Adipocyte (in vitro differentiated cells): Measurements from ENCODE around the gene B4GAT1.
A peak's percentile ranks its signal among the peaks of the same experiment; 100 is the strongest.
"Not testable (repeated sequence)": the region's sequence is repeated elsewhere in the genome, so short reads cannot be mapped to it uniquely, and the experiment has no call there.

ENCODE experiments used
- DNase-seq: peaks from one replicate; pipeline ENCODE4 v3.0.0-alpha.2; 2015; ENCODE audit warnings: low read depth
- H3K27me3 ChIP-seq: replicated peaks from 2 replicates; pipeline ENCODE4 v1.7.0; 2013; ENCODE audit warnings: mild to moderate bottlenecking, low read length, moderate library complexity; ENCODE audit not compliant: control insufficient read depth, insufficient read depth
- H3K36me3 ChIP-seq: 2 replicates; pipeline ENCODE4 v1.7.0; 2013; ENCODE audit warnings: low read length, mild to moderate bottlenecking, moderate library complexity; ENCODE audit not compliant: control insufficient read depth, insufficient read depth, severe bottlenecking
- H3K4me1 ChIP-seq: 2 replicates; pipeline ENCODE4 v1.7.0; 2013; ENCODE audit warnings: mild to moderate bottlenecking, low read length, moderate library complexity; ENCODE audit not compliant: control insufficient read depth, insufficient read depth
- H3K4me3 ChIP-seq: 2 replicates; pipeline ENCODE4 v1.7.0; 2013; ENCODE audit warnings: mild to moderate bottlenecking, low read length, moderate library complexity
- H3K9ac ChIP-seq: 2 replicates; pipeline ENCODE4 v1.7.0; 2013; ENCODE audit warnings: mild to moderate bottlenecking, low read length, moderate library complexity
- H3K9me3 ChIP-seq: 2 replicates; pipeline ENCODE4 v1.7.0; 2013; ENCODE audit warnings: mild to moderate bottlenecking, low read length, moderate library complexity; ENCODE audit not compliant: control insufficient read depth

B4GAT1 gene

GRCh38 chr11:66315921-66316811, 31.3 kb downstream of the B4GAT1 start:
- peaks cover 13% of the 10 kb centered on the region for H3K36me3 ChIP-seq
- H3K4me3 ChIP-seq, result peak overlapping the region; percentile 98
- H3K9me3 ChIP-seq, result no peaks in the 10 kb centered on the region
- peaks cover 24% of the 10 kb centered on the region for H3K4me1 ChIP-seq
- peak overlapping the region; percentile 98 for H3K9ac ChIP-seq
- H3K27me3 ChIP-seq, result no peaks in the 10 kb centered on the region
- DNase-seq, result peak; percentile 44

- Histone ChIP-seq H3K27me3 (no peaks in the 10 kb centered on the region), H3K4me1 (peaks cover 24% of the 10 kb centered on the region), H3K36me3 (peaks cover 13% of the 10 kb centered on the region), H3K4me3 (peak overlapping the region; percentile 98), H3K9me3 (no peaks in the 10 kb centered on the region), H3K9ac (peak overlapping the region; percentile 98)
- no peak for DNase-seq
Measured at GRCh38 chr11:66315498-66315885, 31.9 kb downstream of the B4GAT1 start.

- Histone ChIP-seq H3K4me3 (peak overlapping the region; percentile 98), H3K36me3 (peaks cover 13% of the 10 kb centered on the region), H3K27me3 (no peaks in the 10 kb centered on the region), H3K9ac (peak overlapping the region; percentile 98), H3K9me3 (no peaks in the 10 kb centered on the region), H3K4me1 (peaks cover 24% of the 10 kb centered on the region)
- no peak for DNase-seq
Measured at GRCh38 chr11:66314561-66315497, 32.6 kb downstream of the B4GAT1 start.

GRCh38 chr11:66314186-66314501, 33.3 kb downstream of the B4GAT1 start:
- H3K36me3 ChIP-seq, result peaks cover 13% of the 10 kb centered on the region
- no peaks in the 10 kb centered on the region for H3K27me3 ChIP-seq
- H3K9me3 ChIP-seq, result no peaks in the 10 kb centered on the region
- H3K4me3 ChIP-seq, result peak overlapping the region; percentile 98
- H3K4me1 ChIP-seq, result peaks cover 23% of the 10 kb centered on the region
- no peak for DNase-seq
- H3K9ac ChIP-seq, result peak overlapping the region; percentile 98

GRCh38 chr11:66313321-66314185, 33.9 kb downstream of the B4GAT1 start:
- peak overlapping the region; percentile 98 for H3K9ac ChIP-seq
- no peaks in the 10 kb centered on the region for H3K27me3 ChIP-seq
- peak overlapping the region; percentile 98 for H3K4me3 ChIP-seq
- H3K4me1 ChIP-seq, result peaks cover 17% of the 10 kb centered on the region
- peaks cover 13% of the 10 kb centered on the region for H3K36me3 ChIP-seq
- peak; percentile 93 for DNase-seq
- H3K9me3 ChIP-seq, result no peaks in the 10 kb centered on the region

- Histone ChIP-seq H3K9ac (peak overlapping the region; percentile 98), H3K4me1 (peaks cover 9% of the 10 kb centered on the region), H3K36me3 (peaks cover 13% of the 10 kb centered on the region), H3K4me3 (peak overlapping the region; percentile 98), H3K9me3 (no peaks in the 10 kb centered on the region), H3K27me3 (no peaks in the 10 kb centered on the region)
- DNase-seq, result peak; percentile 100
Measured at GRCh38 chr11:66312549-66313320, 34.7 kb downstream of the B4GAT1 start.

- DNase-seq, result peak; percentile 97
- Histone ChIP-seq H3K9ac (peak overlapping the region; percentile 67), H3K4me1 (peaks cover 3% of the 10 kb centered on the region), H3K27me3 (no peaks in the 10 kb centered on the region), H3K4me3 (peak overlapping the region; percentile 69), H3K36me3 (peaks cover 13% of the 10 kb centered on the region), H3K9me3 (no peaks in the 10 kb centered on the region)
Measured at GRCh38 chr11:66311965-66312548, 35.4 kb downstream of the B4GAT1 start.

GRCh38 chr11:66311470-66311964, 35.9 kb downstream of the B4GAT1 start:
- Histone ChIP-seq H3K36me3 (peaks cover 13% of the 10 kb centered on the region), H3K4me3 (peak overlapping the region; percentile 69), H3K27me3 (no peaks in the 10 kb centered on the region), H3K9me3 (no peaks in the 10 kb centered on the region), H3K9ac (peak overlapping the region; percentile 67), H3K4me1 (peaks cover 3% of the 10 kb centered on the region)
- DNase-seq, result no peak

GRCh38 chr11:66310803-66311440, 36.5 kb downstream of the B4GAT1 start:
- not testable (repeated sequence) for H3K9me3 ChIP-seq, H3K27me3 ChIP-seq, H3K9ac ChIP-seq, H3K4me1 ChIP-seq, DNase-seq, H3K4me3 ChIP-seq
- H3K36me3 ChIP-seq, result peaks cover 13% of the 10 kb centered on the region
